VCaP (cell line): Measurements from ENCODE around the gene GOLIM4.
"Not testable (repeated sequence)": the region's sequence is repeated elsewhere in the genome, so short reads cannot be mapped to it uniquely, and the experiment has no call there.

Experiments used
- H3K27ac ChIP-seq: fragments of 450-650 bp; 2 replicates; pipeline ENCODE4 v1.5.1; 2017
- CTCF ChIP-seq: fragments of 450-650 bp; conservative IDR thresholded peaks from 2 replicates; pipeline ENCODE4 v1.5.1; 2017; ENCODE audit warnings: mild to moderate bottlenecking, moderate library complexity

Gene GOLIM4

DNA sequence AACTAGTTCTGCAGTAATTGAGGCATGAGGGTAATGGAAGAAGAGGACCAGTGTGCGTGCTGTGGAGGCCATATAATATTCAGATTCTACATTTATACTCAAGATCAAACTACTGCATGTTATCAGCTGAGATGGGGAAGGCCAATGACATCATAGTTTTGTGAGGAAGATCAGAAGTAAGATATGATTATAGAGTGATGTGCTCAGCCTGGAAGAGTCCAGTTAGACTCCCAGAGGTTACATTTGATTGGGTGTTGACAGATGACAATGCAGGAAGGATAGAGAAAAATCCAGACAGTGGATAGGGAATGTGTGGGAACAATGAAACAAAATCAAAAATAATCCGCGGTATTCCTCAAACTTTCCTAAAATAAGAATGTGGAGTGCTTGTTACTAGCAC lies 35.4 kb downstream of the GOLIM4 start:
- TF ChIP-seq CTCF = no peak
- no peak overlapping the region for H3K27ac ChIP-seq

DNA sequence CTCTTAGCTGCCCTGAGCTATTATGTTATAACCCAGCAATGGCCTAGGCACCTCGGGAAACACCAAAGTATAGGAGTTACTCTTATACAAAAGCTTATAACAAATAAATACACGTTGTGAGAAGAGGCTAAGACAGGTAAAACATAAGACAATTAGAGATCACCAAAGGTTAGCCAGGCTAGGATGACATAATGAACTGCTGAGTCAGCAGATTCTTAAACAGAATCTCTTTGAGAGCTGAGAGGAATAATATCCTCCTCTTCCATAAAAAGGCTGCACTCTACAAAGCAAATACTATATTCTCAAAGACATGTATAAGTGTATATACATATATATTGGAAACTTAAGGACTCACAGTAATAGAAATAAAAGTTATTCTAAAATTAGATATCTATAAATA lies 37.2 kb downstream of the GOLIM4 start:
- no peak overlapping the region for H3K27ac ChIP-seq
- no peak for TF ChIP-seq CTCF

DNA sequence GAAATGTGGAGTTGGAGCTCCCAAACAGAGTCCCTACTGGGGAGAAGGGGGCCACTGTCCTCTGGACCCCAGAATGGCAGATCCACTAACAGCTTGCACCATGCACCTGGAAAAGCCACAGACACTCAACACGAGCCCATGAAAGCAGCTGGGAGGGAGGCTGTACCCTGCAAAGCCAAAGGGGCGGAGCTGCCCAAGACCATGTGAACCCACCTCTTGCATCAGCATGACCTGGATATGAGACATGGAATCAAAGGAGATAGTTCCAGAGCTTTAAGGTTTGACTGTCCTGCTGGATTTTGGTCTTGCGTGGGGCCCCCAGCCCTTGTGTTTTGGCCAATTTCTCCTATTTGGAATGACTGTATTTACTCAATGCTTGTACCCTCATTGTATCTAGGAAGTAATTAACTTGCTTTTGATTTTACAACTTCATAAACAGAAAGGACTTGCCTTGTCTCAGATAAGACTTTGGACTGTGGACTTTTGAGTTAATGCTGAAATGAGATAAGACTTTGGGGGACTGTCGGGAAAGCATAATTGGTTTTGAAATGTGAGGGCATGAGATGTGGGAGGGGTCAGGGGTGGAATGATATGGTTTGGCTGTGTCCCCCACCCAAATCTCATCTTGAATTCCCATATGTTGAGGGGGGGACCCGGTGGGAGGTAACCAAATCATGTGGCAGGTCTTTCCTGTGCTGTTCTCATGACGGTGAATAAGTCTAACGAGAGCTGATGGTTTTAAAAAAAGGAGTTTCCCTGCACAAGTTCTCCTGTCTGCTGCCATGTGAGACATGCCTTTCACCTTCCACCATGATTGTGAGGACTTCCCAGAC lies 39.1 kb downstream of the GOLIM4 start:
- H3K27ac ChIP-seq = not testable (repeated sequence)

- no peak overlapping the region for H3K27ac ChIP-seq
- no peak for TF ChIP-seq CTCF
Observed at GRCh38 chr3:168054447-168054846, 41.3 kb downstream of the GOLIM4 start.

- peak; percentile 63 for TF ChIP-seq CTCF
- H3K27ac ChIP-seq = no peak overlapping the region
Observed at GRCh38 chr3:168053115-168053514, 42.6 kb downstream of the GOLIM4 start.

- TF ChIP-seq CTCF = no peak
- H3K27ac ChIP-seq = 0 out of 2 replicates have a peak overlapping the region, but pooled peaks have one; percentile 1
Observed at GRCh38 chr3:168052515-168052914, 43.2 kb downstream of the GOLIM4 start.

GRCh38 chr3:168051531-168052471 lies 43.9 kb downstream of the GOLIM4 start:
- no peak for TF ChIP-seq CTCF
- H3K27ac ChIP-seq = peak overlapping the region; percentile 7; the same call in 1 of the 2 replicates
